HG03432 (cell line): ENCODE data around the gene NHERF2.

Experiments
- ATAC-seq: cut with Tn5 transposase; IDR thresholded peaks from one replicate; pipeline ENCODE4 v1.9.1; 2021; ENCODE audit warnings: mild to moderate bottlenecking, moderate library complexity; ENCODE audit not compliant: unreplicated experiment

The NHERF2 gene

DNA sequence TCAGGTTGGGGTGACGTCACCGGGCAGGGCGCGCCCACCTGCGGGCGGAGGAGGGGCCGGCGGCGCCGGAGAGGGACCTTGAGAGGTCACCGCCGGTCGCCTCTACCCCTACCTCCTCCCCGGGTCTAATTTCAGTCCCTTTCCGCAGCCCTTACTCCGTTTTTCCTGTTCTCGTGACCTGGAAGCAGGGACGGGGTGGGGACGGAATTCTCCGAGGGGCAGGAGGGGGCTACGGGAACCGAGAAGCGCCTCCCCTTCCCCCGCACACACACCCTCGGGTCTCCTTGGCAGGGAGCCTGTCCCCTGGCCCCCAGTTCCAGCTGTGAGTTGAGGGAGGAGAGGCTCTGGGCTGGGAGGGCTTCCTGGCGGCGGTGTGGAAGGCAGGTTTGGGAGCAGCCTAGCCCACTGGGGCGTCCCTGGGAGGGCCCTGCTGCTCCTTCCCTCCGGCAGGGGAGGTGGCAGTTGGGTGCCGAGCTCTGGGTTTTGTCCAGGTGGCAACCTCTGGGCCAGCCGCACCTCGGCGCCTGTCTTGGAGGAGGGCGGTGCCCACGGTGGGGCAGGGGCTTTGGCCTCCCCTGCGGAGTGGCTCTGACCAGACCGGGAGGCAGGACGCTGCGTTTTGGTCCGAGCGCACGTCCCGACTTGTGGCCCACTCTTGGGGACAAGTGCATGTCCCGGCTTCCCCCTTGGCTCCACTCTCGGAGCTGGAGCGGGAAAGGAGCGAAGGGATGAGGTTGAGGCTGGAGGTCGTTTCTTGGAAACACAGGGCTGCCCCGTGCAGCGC is 36.2 kb upstream of the NHERF2 start:
- ATAC-seq = no peak

DNA sequence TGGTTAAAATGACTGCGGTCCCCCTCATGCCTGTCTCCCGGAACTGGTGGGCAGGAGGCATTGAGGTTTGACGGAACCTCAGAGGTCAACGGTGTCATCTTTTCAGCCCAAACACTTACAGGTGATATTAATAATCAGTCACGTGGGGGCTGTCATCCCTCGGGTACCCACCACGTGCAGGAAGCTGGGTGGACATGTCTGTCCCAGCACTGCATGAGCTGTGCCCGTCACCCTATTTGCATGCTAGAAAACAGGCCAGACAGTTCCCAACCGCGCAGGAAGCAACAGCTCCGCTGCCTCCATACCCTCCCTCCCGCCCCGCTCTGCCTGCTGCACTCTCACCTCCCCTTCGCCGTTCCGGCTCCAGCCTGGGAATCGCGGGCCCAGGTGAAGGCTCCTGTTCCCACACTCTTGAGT is 35.6 kb upstream of the NHERF2 start:
- peak; percentile 35 for ATAC-seq

DNA sequence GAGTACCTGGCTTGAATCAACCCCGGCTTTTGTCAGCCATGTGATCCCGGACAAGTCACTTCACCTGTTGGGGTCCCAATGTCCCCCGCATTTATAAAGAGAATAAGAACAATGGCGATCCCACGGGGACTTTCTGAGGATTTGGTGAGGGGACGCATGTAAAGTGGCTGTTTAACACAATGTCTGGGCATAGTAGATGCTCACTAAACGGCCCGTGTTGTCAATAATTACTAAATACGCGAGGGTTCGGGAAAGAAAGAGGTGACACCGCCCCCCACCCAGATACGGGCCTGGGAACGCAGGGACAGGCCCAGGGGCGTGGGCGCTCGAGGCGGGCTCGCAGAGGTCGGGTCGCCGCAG is 35.1 kb upstream of the NHERF2 start:
- ATAC-seq = no peak

DNA sequence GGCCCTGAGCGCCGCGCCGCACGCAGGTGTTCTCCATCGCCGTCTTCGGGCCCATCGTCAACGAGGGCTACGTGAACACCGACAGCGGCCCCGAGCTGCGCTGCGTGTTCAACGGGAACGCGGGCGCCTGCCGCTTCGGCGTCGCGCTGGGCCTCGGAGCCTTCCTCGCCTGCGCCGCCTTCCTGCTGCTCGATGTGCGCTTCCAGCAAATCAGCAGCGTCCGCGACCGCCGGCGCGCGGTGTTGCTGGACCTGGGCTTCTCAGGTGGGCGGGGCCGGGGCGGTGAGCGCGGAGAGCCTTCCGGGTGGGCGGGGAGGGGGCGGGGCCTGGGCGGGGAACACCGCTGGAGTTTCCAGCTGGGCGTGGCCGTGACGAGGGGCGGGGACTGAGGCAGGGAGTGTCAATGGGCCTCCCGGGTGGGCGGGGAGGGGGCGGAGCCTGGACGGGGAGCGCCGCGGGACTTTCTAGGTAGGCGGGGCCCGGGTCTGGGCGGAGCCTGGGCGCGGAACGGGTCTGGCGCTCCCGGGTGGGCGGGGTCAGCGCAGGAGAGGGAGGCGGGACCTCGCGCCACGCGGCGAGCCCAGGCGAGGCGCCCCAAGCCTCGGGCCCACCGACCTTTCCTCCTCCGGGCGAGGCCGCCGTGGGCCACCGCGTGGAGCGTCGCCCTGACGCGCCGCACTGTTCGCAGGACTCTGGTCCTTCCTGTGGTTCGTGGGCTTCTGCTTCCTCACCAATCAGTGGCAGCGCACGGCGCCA is 34.6 kb upstream of the NHERF2 start:
- ATAC-seq = peak; percentile 48

DNA sequence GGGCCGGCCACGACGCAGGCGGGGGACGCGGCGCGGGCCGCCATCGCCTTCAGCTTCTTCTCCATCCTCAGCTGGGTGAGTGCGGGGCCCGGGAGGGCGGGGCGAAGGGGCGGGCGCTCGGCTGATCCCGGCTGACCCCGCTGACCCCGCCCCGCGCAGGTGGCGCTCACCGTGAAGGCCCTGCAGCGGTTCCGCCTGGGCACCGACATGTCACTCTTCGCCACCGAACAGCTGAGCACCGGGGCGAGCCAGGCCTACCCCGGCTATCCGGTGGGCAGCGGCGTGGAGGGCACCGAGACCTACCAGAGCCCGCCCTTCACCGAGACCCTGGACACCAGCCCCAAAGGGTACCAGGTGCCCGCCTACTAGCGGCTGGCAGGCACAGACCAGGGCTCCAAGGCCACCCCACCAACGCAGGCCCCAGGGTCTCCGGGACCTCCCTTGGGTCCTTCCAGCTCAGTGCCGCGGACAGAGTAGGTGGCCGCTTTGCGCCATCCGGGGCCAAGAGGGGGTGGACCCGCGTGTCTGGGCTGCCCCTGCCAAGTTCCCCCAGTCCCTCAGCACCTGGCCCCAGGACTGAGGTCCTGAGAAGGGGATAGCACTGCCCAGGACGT is 33.9 kb upstream of the NHERF2 start:
- no peak for ATAC-seq

DNA sequence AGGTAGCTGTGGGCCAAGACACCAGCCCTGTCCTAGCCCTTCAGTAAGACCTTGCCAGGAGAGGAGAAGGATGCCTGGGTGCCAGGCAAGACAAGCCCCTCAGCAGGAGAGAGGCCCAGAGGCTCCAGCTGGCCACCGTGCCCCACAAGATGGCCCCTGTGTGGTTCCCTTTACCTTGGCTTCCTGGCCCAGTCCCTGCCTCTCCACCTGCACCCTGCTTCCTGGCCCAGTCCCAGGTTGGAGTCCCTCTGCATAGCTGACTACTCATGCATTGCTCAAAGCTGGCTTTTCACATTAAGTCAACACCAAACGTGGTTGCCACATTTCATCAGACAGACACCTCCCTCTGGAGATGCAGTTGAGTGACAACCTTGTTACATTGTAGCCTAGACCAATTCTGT is 33.0 kb upstream of the NHERF2 start:
- ATAC-seq = no peak

DNA sequence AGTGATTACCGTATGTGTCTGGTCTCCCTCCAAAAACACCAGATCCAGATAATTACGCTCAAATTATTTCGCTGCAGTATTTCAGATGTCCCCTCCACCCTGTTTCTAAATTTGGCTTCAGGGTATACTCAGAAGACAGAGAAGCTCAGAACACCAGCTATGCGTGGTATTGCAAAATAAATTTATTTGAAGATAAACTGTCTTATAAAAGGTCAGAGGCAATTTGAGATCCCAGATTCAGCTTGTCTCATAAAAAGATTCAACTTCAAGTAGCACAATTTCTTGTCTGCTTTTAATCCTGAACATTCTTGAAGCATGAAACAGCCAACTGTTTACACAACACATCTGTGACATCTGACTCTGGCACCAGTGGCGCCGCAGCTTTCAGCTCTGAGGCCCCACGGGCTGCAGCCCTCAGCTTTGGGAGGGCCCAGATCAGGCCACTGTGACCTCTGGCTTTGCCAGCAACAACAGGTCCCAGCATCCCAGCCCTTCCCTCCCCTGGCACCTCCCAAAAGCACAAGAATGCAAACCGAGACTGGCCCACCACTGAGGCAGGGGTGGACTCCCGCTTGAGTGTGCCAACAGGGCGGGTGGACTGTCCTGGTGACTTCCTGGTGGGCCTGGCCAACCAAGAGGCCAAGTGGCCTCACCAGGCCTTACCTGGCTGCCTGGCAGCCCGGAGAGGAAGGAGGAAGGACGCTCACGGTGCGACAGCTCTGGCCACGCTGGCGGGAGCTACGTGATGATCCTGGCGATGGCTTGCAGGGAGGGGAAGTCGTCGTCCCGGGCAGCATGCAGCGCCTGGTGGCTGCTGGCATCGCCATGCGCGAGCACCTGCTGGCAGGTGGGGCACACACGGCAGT is 29.0 kb upstream of the NHERF2 start:
- no peak for ATAC-seq

GRCh38 chr16:1998360-1998835 is 28.3 kb upstream of the NHERF2 start:
- no peak for ATAC-seq

- no peak for ATAC-seq
Observed at GRCh38 chr16:1998852-1999801, 27.6 kb upstream of the NHERF2 start.

- ATAC-seq = no peak
Observed at GRCh38 chr16:1999866-2000514, 26.7 kb upstream of the NHERF2 start.

- no peak for ATAC-seq
Observed at GRCh38 chr16:2001035-2001434, 25.7 kb upstream of the NHERF2 start.

DNA sequence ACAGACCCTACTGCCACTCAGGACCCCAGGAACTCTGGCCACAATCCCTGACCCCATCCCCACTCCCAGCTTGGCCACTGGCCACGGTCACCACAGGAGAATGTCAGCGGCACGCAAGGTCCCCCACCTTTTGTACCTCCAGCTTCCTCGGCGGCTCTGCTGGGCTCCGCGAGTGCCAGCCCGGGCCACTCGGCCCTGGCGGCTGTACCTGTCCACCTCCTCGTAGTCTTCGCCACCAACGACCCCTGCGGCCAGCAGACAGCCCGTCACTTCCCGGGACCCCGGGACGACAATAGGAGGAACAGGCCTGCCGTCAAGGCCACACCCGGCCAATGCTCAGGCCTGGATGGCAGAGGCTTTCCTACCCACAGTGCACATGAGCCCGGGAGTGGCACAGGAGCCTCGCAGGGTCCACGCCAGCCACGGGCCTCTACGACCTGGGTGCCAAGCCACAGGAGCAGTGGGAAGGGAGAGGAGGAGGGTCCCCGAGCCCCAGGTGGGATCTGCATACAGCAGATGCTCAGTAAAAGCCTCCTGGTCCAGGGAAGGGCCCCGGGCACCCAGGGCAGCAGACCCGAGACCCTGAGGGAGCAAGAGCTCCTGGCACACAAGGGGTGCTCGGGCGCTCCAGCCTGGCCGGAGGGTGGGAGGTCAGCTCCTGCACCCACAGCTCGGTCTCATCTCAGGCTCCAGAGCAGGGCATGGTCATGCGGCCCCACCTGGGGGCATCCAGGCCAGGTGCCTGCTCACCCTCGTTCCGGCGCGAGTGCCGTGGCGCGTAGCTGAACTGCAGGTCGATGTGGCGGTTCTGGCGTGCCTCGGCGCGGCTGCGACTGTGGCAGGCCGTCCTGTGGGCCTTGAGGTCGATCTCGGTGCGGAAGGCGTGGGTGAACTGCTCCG is 25.0 kb upstream of the NHERF2 start:
- no peak for ATAC-seq

GRCh38 chr16:2002406-2003230 is 24.1 kb upstream of the NHERF2 start:
- ATAC-seq = no peak

DNA sequence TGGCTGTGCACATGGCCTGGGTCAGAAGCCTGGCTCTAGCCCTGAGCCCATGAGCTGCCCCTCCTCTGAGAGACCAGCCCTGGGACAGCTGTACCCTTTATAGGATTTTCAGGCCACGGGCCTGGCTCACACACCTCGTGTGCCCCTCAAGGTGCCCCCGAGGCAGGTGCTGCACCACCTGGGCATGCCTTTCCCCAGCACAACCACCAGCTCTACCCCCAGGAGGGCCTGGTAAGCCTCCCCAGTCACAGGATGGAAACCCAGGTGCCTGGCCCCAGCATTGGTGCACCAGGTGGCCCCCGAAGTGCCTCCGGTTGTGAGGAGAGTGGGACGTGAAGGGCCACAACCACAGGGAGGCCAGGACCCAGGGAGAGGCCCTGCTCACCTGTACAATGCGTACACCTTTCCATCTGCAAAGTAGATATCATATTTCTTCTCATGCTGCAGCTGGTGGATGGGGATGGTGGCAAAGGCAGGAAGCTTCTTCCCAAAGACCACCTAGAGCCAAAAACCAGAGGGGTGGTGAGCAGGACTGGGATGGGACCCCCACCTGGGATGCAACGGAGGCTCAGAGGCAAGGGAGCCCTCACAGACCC is 23.4 kb upstream of the NHERF2 start:
- ATAC-seq = no peak

DNA sequence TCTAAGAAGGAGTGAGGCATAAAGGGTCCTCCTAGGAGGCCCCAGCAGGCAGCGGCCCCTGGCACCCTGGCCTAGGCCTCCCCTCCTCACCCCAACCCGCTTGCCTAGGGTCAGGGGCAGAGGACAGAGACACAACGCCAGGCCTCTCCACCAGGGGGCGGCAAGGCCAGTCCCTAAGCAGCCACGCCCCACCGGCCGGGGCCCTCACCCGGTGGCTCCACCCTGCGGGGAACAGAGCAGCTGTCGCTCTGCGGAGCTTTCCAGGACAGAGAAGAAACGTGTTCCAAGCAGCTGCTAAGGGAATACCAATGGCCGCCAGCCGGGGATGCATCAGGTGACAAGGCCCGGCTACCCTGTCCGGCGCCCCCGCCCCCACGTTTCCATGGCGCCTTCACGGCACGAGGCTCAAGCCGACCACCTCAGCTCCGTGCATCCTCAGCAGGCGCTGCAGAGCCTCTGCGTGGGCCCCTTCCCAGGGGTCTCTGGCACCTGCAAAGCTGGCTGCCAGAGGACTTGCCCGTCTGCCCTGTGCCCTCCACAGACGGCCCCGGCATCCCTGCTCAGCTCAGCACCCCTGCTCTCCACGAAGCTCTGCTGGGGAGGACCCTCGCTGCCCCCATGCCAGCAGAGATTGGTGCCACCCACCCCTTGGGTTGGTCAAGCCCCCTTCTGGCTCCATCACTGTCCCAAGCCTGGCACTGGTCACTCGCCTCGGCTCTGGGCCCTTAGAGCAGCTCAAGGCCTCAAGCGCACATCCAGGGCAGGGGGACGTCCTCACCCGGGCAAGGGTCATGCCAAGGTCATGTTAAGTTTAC is 22.7 kb upstream of the NHERF2 start:
- peak; percentile 64 for ATAC-seq
